ENCODE measurements around the gene GPR157.

GPR157 gene

GRCh38 chr1:9052272-9053049 is 76.4 kb downstream of the GPR157 start:
- no peaks in the 10 kb centered on the region for H3K36me3 ChIP-seq (ENCODE audit: low read depth)

GRCh38 chr1:9051379-9051778 is 77.5 kb downstream of the GPR157 start:
- no peaks in the 10 kb centered on the region for H3K4me1 ChIP-seq (ENCODE audit: insufficient read depth, poor library complexity, severe bottlenecking)
- H3K9me3 ChIP-seq (ENCODE audit: severe bottlenecking): no peaks in the 10 kb centered on the region
- DNase-seq (ENCODE audit: low spot score) (no peak), ATAC-seq (ENCODE audit: low read depth) (no peak)
- H3K27ac ChIP-seq (ENCODE audit: poor library complexity, severe bottlenecking): no peak overlapping the region
- no peak overlapping the region for H3K4me3 ChIP-seq (ENCODE audit: severe bottlenecking)
- no peaks in the 10 kb centered on the region for H3K27me3 ChIP-seq (ENCODE audit: insufficient read depth, poor library complexity, severe bottlenecking)
- no peaks in the 10 kb centered on the region for H3K36me3 ChIP-seq (ENCODE audit: low read depth)
- no peak for TF ChIP-seq CTCF (IDR thresholded peaks at IDR 0.05; ENCODE audit: poor library complexity, severe bottlenecking)

More at GRCh38 chr1:9052272-9053049, 76.4 kb downstream of the GPR157 start:
- no peak for ATAC-seq (ENCODE audit: low read depth)
- Histone ChIP-seq H3K9me3 (ENCODE audit: severe bottlenecking) (no peaks in the 10 kb centered on the region), H3K27me3 (ENCODE audit: insufficient read depth, poor library complexity, severe bottlenecking) (no peaks in the 10 kb centered on the region), H3K4me3 (ENCODE audit: severe bottlenecking) (no peak overlapping the region), H3K27ac (ENCODE audit: poor library complexity, severe bottlenecking) (no peak overlapping the region), H3K4me1 (ENCODE audit: insufficient read depth, poor library complexity, severe bottlenecking) (no peaks in the 10 kb centered on the region)
- no peak for DNase-seq (ENCODE audit: low spot score)
- no peak for TF ChIP-seq CTCF (IDR thresholded peaks at IDR 0.05; ENCODE audit: poor library complexity, severe bottlenecking)

GRCh38 chr1:9050803-9051202 is 78.1 kb downstream of the GPR157 start:
- no peaks in the 10 kb centered on the region for H3K9me3 ChIP-seq (ENCODE audit: severe bottlenecking)
- DNase-seq (ENCODE audit: low spot score) (no peak), ATAC-seq (ENCODE audit: low read depth) (no peak)
- no peaks in the 10 kb centered on the region for H3K36me3 ChIP-seq (ENCODE audit: low read depth)
- H3K27me3 ChIP-seq (ENCODE audit: insufficient read depth, poor library complexity, severe bottlenecking): no peaks in the 10 kb centered on the region
- H3K4me1 ChIP-seq (ENCODE audit: insufficient read depth, poor library complexity, severe bottlenecking): no peaks in the 10 kb centered on the region
- no peak for TF ChIP-seq CTCF (IDR thresholded peaks at IDR 0.05; ENCODE audit: poor library complexity, severe bottlenecking)
- H3K27ac ChIP-seq (ENCODE audit: poor library complexity, severe bottlenecking): no peak overlapping the region
- H3K4me3 ChIP-seq (ENCODE audit: severe bottlenecking): no peak overlapping the region

Data from RWPE2 (cell line).